Suprapubic skin (tissue), 4 donors: Measurements from ENCODE around the gene CTXND1. TPM values are rescaled to one million over a fixed set of nuclear protein-coding genes. Genes with fewer than 3 reads are reported as not detected.

Experiments used
- DNase-seq, 2 donors: peaks; one replicate each; pipeline ENCODE4 v3.0.0-alpha.2; 2019; ENCODE audit warnings: low spot score in 2 of 2
- H3K27ac ChIP-seq: fragments of 200-600 bp; sonication (generic); one replicate; pipeline ENCODE4 v1.5.1; 2019
- H3K27me3 ChIP-seq: fragments of 200-600 bp; sonication (generic); one replicate; pipeline ENCODE4 v1.5.1; 2019
- H3K36me3 ChIP-seq: fragments of 200-600 bp; sonication (generic); one replicate; pipeline ENCODE4 v1.5.1; 2019
- H3K4me1 ChIP-seq: fragments of 200-600 bp; sonication (generic); one replicate; pipeline ENCODE4 v1.5.1; 2019
- H3K4me3 ChIP-seq: fragments of 200-600 bp; sonication (generic); one replicate; pipeline ENCODE4 v1.5.1; 2019; ENCODE audit warnings: mild to moderate bottlenecking
- H3K9me3 ChIP-seq: fragments of 200-600 bp; sonication (generic); one replicate; pipeline ENCODE4 v1.5.1; 2019
- CTCF ChIP-seq, 2 donors: fragments of 200-600 bp in 1 of 2; fragments of 450-650 bp in 1 of 2; sonication (generic) in 1 of 2; IDR thresholded peaks; one replicate each; pipeline ENCODE4 v1.5.1; 2016 to 2019; ENCODE audit warnings: antibody characterized with exemption in 2 of 2, mild to moderate bottlenecking in 1 of 2, moderate library complexity in 1 of 2
- EP300 ChIP-seq: sonication (generic); formaldehyde crosslinking; IDR thresholded peaks from one replicate; pipeline ENCODE4 v1.6.1; 2017; ENCODE audit warnings: antibody characterized with exemption
- POLR2A ChIP-seq, 2 donors: fragments of 450-650 bp; IDR thresholded peaks; one replicate each; pipeline ENCODE4 v1.6.1; 2017; ENCODE audit warnings: antibody characterized with exemption in 2 of 2, mild to moderate bottlenecking in 2 of 2, moderate library complexity in 2 of 2
- POLR2AphosphoS5 ChIP-seq, 3 donors: sonication (generic); formaldehyde crosslinking; IDR thresholded peaks; one replicate each; pipeline ENCODE4 v1.6.1; 2017; ENCODE audit warnings: antibody characterized with exemption in 3 of 3
- WGBS: methylation state at CpG from one replicate; pipeline ENCODE4 v1.1.5; 2018; 5-methylcytosine and 5-hydroxymethylcytosine counted together
- total RNA-seq, 4 donors: library from RNA; depleted of rRNA; stranded (reverse); fragments of >200 nt; gene quantifications; one replicate each; pipeline ENCODE4 v1.1.0, GENCODE V29; 2016

The CTXND1 gene
- total RNA-seq, 4 donors from 2014 or later, result 0.24 to 0.55 (median 0.49) TPM; not detected in 1

DNA sequence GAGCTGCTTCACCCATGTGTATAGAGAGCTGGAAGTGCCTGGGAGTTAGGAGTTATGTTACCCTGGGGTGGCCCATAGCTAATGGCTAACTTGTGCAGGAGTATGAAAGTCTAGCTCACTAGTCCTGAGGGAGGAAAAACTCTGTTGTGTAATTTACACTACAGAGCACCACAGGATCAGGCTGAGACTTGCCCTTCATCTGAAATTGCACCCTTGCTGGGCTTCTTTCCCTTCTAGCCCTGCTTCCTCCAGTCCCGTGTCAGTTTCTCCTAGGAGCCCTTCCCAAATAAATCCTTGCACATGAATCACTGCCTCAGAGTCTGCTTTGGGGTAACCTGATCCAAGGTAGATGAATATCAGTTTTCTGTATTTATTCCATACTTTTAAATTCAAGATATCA is 40.0 kb downstream of the CTXND1 start:
- TF ChIP-seq EP300 (no peak), CTCF (IDR thresholded peaks at IDR 0.05) (no peak), POLR2A (IDR thresholded peaks at IDR 0.05) (no peak), POLR2AphosphoS5 (IDR thresholded peaks at IDR 0.05) (no peak)
- no peak overlapping the region for H3K4me3 ChIP-seq
- H3K27me3 ChIP-seq, result peaks cover 3% of the 10 kb centered on the region
- no peak overlapping the region for H3K27ac ChIP-seq
- DNase-seq, result no peak
- no peaks in the 10 kb centered on the region for H3K36me3 ChIP-seq
- H3K4me1 ChIP-seq, result no peaks in the 10 kb centered on the region
- no peaks in the 10 kb centered on the region for H3K9me3 ChIP-seq
- 28% methylated on average over 1 of the region's 1 CpG for WGBS

- no peaks in the 10 kb centered on the region for H3K9me3 ChIP-seq
- WGBS, result 70% methylated on average over 12 of the region's 12 CpGs
- DNase-seq, result no peak
- H3K27ac ChIP-seq, result no peak overlapping the region
- TF ChIP-seq POLR2AphosphoS5 (IDR thresholded peaks at IDR 0.05), result no peak
- TF ChIP-seq CTCF (IDR thresholded peaks at IDR 0.05), result no peak
- TF ChIP-seq POLR2A (IDR thresholded peaks at IDR 0.05), result no peak
- TF ChIP-seq EP300, result no peak
- peaks cover 3% of the 10 kb centered on the region for H3K27me3 ChIP-seq
- no peaks in the 10 kb centered on the region for H3K4me1 ChIP-seq
- H3K4me3 ChIP-seq, result no peak overlapping the region
- H3K36me3 ChIP-seq, result no peaks in the 10 kb centered on the region
Measured at GRCh38 chr15:80210611-80211573, 41.1 kb downstream of the CTXND1 start.

- Histone ChIP-seq H3K27ac (no peak overlapping the region), H3K27me3 (no peaks in the 10 kb centered on the region), H3K4me3 (no peak overlapping the region), H3K4me1 (no peaks in the 10 kb centered on the region), H3K36me3 (no peaks in the 10 kb centered on the region), H3K9me3 (no peaks in the 10 kb centered on the region)
- no peak for TF ChIP-seq CTCF (IDR thresholded peaks at IDR 0.05)
- no peak for TF ChIP-seq POLR2A (IDR thresholded peaks at IDR 0.05)
- no peak for TF ChIP-seq POLR2AphosphoS5 (IDR thresholded peaks at IDR 0.05)
- TF ChIP-seq EP300, result no peak
- WGBS, result 90% methylated on average over 11 of the region's 11 CpGs
- no peak for DNase-seq
Measured at GRCh38 chr15:80208758-80209734, 43.0 kb downstream of the CTXND1 start.

GRCh38 chr15:80207887-80208286 is 44.1 kb downstream of the CTXND1 start:
- whole genome bisulfite sequencing, result 85% methylated on average over 3 of the region's 3 CpGs
- H3K27me3 ChIP-seq, result no peaks in the 10 kb centered on the region
- DNase-seq, result no peak

More at GRCh38 chr15:80207887-80208286, 44.1 kb downstream of the CTXND1 start:
- Histone ChIP-seq H3K9me3 (no peaks in the 10 kb centered on the region), H3K36me3 (no peaks in the 10 kb centered on the region), H3K4me3 (no peak overlapping the region), H3K4me1 (peaks cover 1% of the 10 kb centered on the region), H3K27ac (no peak overlapping the region)
- TF ChIP-seq CTCF (IDR thresholded peaks at IDR 0.05), result no peak
